Skeletal muscle satellite cell (primary cell): ENCODE data around the gene SLC39A5.
"Not testable (repeated sequence)": the region's sequence is repeated elsewhere in the genome, so short reads cannot be mapped to it uniquely, and the experiment has no call there.

Experiments
- H3K27me3 ChIP-seq: 2 replicates; pipeline ENCODE4 v1.7.0; 2013; ENCODE audit warnings: low read length; ENCODE audit not compliant: control insufficient read depth, insufficient read depth
- H3K36me3 ChIP-seq: 2 replicates; pipeline ENCODE4 v1.7.0; 2013; ENCODE audit warnings: mild to moderate bottlenecking, control low read depth, low read length; ENCODE audit not compliant: insufficient read depth
- H3K4me1 ChIP-seq: 2 replicates; pipeline ENCODE4 v1.7.0; 2013; ENCODE audit warnings: low read length; ENCODE audit not compliant: control insufficient read depth, insufficient read depth
- H3K4me2 ChIP-seq: 2 replicates; pipeline ENCODE4 v1.7.0; 2013; ENCODE audit warnings: mild to moderate bottlenecking, low read length
- H3K4me3 ChIP-seq: 2 replicates; pipeline ENCODE4 v1.7.0; 2013; ENCODE audit warnings: low read length
- H3K9ac ChIP-seq: 2 replicates; pipeline ENCODE4 v1.7.0; 2013; ENCODE audit warnings: mild to moderate bottlenecking, low read depth, low read length, moderate library complexity
- H3K9me3 ChIP-seq: replicated peaks from 2 replicates; pipeline ENCODE4 v1.7.0; 2013; ENCODE audit warnings: mild to moderate bottlenecking, control low read depth, low read length

SLC39A5 gene

GRCh38 chr12:56266068-56266692 is 36.3 kb downstream of the SLC39A5 start:
- H3K27me3 ChIP-seq, H3K9me3 ChIP-seq: not testable (repeated sequence)
- H3K4me2 ChIP-seq: peak overlapping the region; percentile 91
- peak overlapping the region; percentile 86 for H3K4me3 ChIP-seq
- H3K9ac ChIP-seq: peak overlapping the region; percentile 87
- H3K36me3 ChIP-seq: peaks cover 15% of the 10 kb centered on the region
- H3K4me1 ChIP-seq: peaks cover 20% of the 10 kb centered on the region

- Histone ChIP-seq H3K4me1 (peaks cover 13% of the 10 kb centered on the region), H3K9ac (peak within 1 kb of the TSS; percentile 87), H3K36me3 (peaks cover 20% of the 10 kb centered on the region), H3K27me3 (no peaks in the 10 kb centered on the region), H3K9me3 (no peaks in the 10 kb centered on the region), H3K4me2 (peak within 1 kb of the TSS; percentile 91), H3K4me3 (peak within 1 kb of the TSS; percentile 86)
These were observed 37.0 kb downstream of the SLC39A5 start, which contains the start of gene COQ10A for GRCh38 chr12:56266693-56267442. COQ10A (plus strand) TSS chr12:56266942; CDS start chr12:56267119, 177 bp downstream.

GRCh38 chr12:56267443-56268071 is 37.7 kb downstream of the SLC39A5 start:
- H3K9me3 ChIP-seq: no peaks in the 10 kb centered on the region
- peaks cover 22% of the 10 kb centered on the region for H3K36me3 ChIP-seq
- H3K4me3 ChIP-seq: peak overlapping the region; percentile 86
- H3K27me3 ChIP-seq: no peaks in the 10 kb centered on the region
- H3K4me2 ChIP-seq: peak overlapping the region; percentile 91
- peak overlapping the region; percentile 87 for H3K9ac ChIP-seq
- H3K4me1 ChIP-seq: peaks cover 8% of the 10 kb centered on the region

GRCh38 chr12:56271031-56271430 is 41.2 kb downstream of the SLC39A5 start:
- no peaks in the 10 kb centered on the region for H3K27me3 ChIP-seq
- H3K4me2 ChIP-seq: no peak overlapping the region
- H3K36me3 ChIP-seq: peaks cover 48% of the 10 kb centered on the region
- H3K4me3 ChIP-seq: no peak overlapping the region
- H3K4me1 ChIP-seq: peaks cover 8% of the 10 kb centered on the region
- H3K9me3 ChIP-seq: no peaks in the 10 kb centered on the region
- no peak overlapping the region for H3K9ac ChIP-seq

- peaks cover 52% of the 10 kb centered on the region for H3K36me3 ChIP-seq
- H3K9me3 ChIP-seq, H3K4me3 ChIP-seq, H3K4me2 ChIP-seq, H3K27me3 ChIP-seq, H3K4me1 ChIP-seq, H3K9ac ChIP-seq: not testable (repeated sequence)
These were observed 42.6 kb downstream of the SLC39A5 start for GRCh38 chr12:56272468-56272867.

GRCh38 chr12:56274299-56274698 is 44.4 kb downstream of the SLC39A5 start:
- no peaks in the 10 kb centered on the region for H3K4me1 ChIP-seq
- H3K36me3 ChIP-seq: peaks cover 63% of the 10 kb centered on the region
- no peaks in the 10 kb centered on the region for H3K9me3 ChIP-seq
- no peak overlapping the region for H3K4me2 ChIP-seq
- no peak overlapping the region for H3K4me3 ChIP-seq
- H3K27me3 ChIP-seq: no peaks in the 10 kb centered on the region
- H3K9ac ChIP-seq: no peak overlapping the region

- no peaks in the 10 kb centered on the region for H3K9me3 ChIP-seq
- H3K4me1 ChIP-seq: no peaks in the 10 kb centered on the region
- no peaks in the 10 kb centered on the region for H3K27me3 ChIP-seq
- no peak overlapping the region for H3K4me3 ChIP-seq
- H3K9ac ChIP-seq: no peak overlapping the region
- no peak overlapping the region for H3K4me2 ChIP-seq
- H3K36me3 ChIP-seq: peaks cover 63% of the 10 kb centered on the region
These were observed 49.1 kb downstream of the SLC39A5 start for GRCh38 chr12:56278905-56279304.

- H3K4me3 ChIP-seq: no peak overlapping the region
- H3K9me3 ChIP-seq: no peaks in the 10 kb centered on the region
- H3K36me3 ChIP-seq: peaks cover 57% of the 10 kb centered on the region
- H3K9ac ChIP-seq: no peak overlapping the region
- no peaks in the 10 kb centered on the region for H3K4me1 ChIP-seq
- H3K27me3 ChIP-seq: no peaks in the 10 kb centered on the region
- no peak overlapping the region for H3K4me2 ChIP-seq
These were observed 51.0 kb downstream of the SLC39A5 start for GRCh38 chr12:56280849-56281248.

GRCh38 chr12:56282030-56282429 is 52.2 kb downstream of the SLC39A5 start:
- no peak overlapping the region for H3K9ac ChIP-seq
- H3K27me3 ChIP-seq: no peaks in the 10 kb centered on the region
- H3K36me3 ChIP-seq: peaks cover 58% of the 10 kb centered on the region
- H3K9me3 ChIP-seq: no peaks in the 10 kb centered on the region
- H3K4me2 ChIP-seq: no peak overlapping the region
- no peaks in the 10 kb centered on the region for H3K4me1 ChIP-seq
- H3K4me3 ChIP-seq: no peak overlapping the region

GRCh38 chr12:56282579-56282978 is 52.7 kb downstream of the SLC39A5 start:
- Histone ChIP-seq H3K4me2 (no peak overlapping the region), H3K4me3 (no peak overlapping the region), H3K27me3 (no peaks in the 10 kb centered on the region), H3K4me1 (no peaks in the 10 kb centered on the region), H3K9me3 (no peaks in the 10 kb centered on the region), H3K9ac (no peak overlapping the region), H3K36me3 (peaks cover 59% of the 10 kb centered on the region)

- not testable (repeated sequence) for H3K4me2 ChIP-seq, H3K9me3 ChIP-seq, H3K4me3 ChIP-seq, H3K9ac ChIP-seq, H3K27me3 ChIP-seq, H3K4me1 ChIP-seq
- H3K36me3 ChIP-seq: peaks cover 48% of the 10 kb centered on the region
These were observed 54.4 kb downstream of the SLC39A5 start for GRCh38 chr12:56284263-56284662.
